Esophagus squamous epithelium (tissue), 4 donors: ENCODE results near the gene SNX20.

Source experiments
- CTCF ChIP-seq, 6 experiments: fragments of 450-650 bp in 4 of 6; fragments of 200-600 bp in 2 of 6; sonication (generic) in 2 of 6; IDR thresholded peaks; one replicate each; pipeline ENCODE4 v1.5.1; 2016 to 2019; ENCODE audit warnings: antibody characterized with exemption in 6 of 6, mild to moderate bottlenecking in 4 of 6, moderate library complexity in 4 of 6
- POLR2A ChIP-seq, 4 donors: fragments of 450-650 bp; IDR thresholded peaks; one replicate each; pipeline ENCODE4 v1.6.1; 2017; ENCODE audit warnings: antibody characterized with exemption in 4 of 4, mild to moderate bottlenecking in 4 of 4, moderate library complexity in 3 of 4

GRCh38 chr16:50722960-50723359 lies 41.8 kb upstream of the SNX20 start:
- TF ChIP-seq CTCF (IDR thresholded peaks at IDR 0.05) (no peak), POLR2A (IDR thresholded peaks at IDR 0.05) (no peak)
